H9 (cell line): ENCODE results near the gene UBE2D2. TPM values are rescaled to one million over a fixed set of nuclear protein-coding genes. Genes with fewer than 3 reads are reported as not detected.

Experiments used
- DNase-seq: peaks from one replicate; pipeline ENCODE4 v3.0.0-alpha.2; 2017
- H2AFZ ChIP-seq: one replicate; pipeline ENCODE4 v1.6.1; 2013; ENCODE audit warnings: mild to moderate bottlenecking, low read length, control low read depth, moderate library complexity
- H2AK5ac ChIP-seq: 2 replicates; pipeline ENCODE4 v1.6.1; 2013; ENCODE audit warnings: low read length, control low read depth, mixed read lengths; ENCODE audit not compliant: insufficient read length
- H2BK120ac ChIP-seq: one replicate; pipeline ENCODE4 v1.6.1; 2013; ENCODE audit warnings: low read depth, mild to moderate bottlenecking, low read length, control low read depth, inconsistent platforms; ENCODE audit not compliant: poor library complexity, severe bottlenecking
- H2BK12ac ChIP-seq: 2 replicates; pipeline ENCODE4 v1.6.1; 2013; ENCODE audit warnings: low read length, control low read depth, mixed read lengths, low read depth; ENCODE audit not compliant: insufficient read length
- H2BK15ac ChIP-seq: 2 replicates; pipeline ENCODE4 v1.6.1; 2013; ENCODE audit warnings: low read depth, low read length, control low read depth
- H2BK20ac ChIP-seq: one replicate; pipeline ENCODE4 v1.6.1; 2013; ENCODE audit warnings: low read depth, mild to moderate bottlenecking, low read length, control low read depth, inconsistent platforms; ENCODE audit not compliant: poor library complexity, severe bottlenecking
- H2BK5ac ChIP-seq: 2 replicates; pipeline ENCODE4 v1.6.1; 2013; ENCODE audit warnings: low read length, control low read depth, mixed read lengths; ENCODE audit not compliant: insufficient read length
- H3K14ac ChIP-seq: 2 replicates; pipeline ENCODE4 v1.6.1; 2013; ENCODE audit warnings: low read length, control low read depth; ENCODE audit not compliant: insufficient read depth
- H3K18ac ChIP-seq: 2 replicates; pipeline ENCODE4 v1.6.1; 2013; ENCODE audit warnings: low read depth, mild to moderate bottlenecking, mixed read lengths, low read length, control low read depth; ENCODE audit not compliant: insufficient read length
- H3K23ac ChIP-seq: 2 replicates; pipeline ENCODE4 v1.6.1; 2013; ENCODE audit warnings: low read length, control low read depth, mixed read lengths, low read depth; ENCODE audit not compliant: insufficient read length
- H3K23me2 ChIP-seq: 2 replicates; pipeline ENCODE4 v1.6.1; 2013; ENCODE audit warnings: low read depth, mild to moderate bottlenecking, mixed read lengths, low read length, control low read depth; ENCODE audit not compliant: insufficient read length, poor library complexity, severe bottlenecking
- H3K27ac ChIP-seq: 2 replicates; pipeline ENCODE4 v1.5.1; 2013; ENCODE audit warnings: low read length, control low read depth, mixed read lengths, low read depth; ENCODE audit not compliant: insufficient read length
- H3K27me3 ChIP-seq: 2 replicates; pipeline ENCODE4 v1.6.1; 2013; ENCODE audit warnings: low read length, control low read depth, inconsistent platforms; ENCODE audit not compliant: insufficient read depth
- H3K4ac ChIP-seq: 2 replicates; pipeline ENCODE4 v1.6.1; 2013; ENCODE audit warnings: low read depth, mild to moderate bottlenecking, control low read depth, inconsistent platforms, low read length, moderate library complexity
- H3K4me1 ChIP-seq: 2 replicates; pipeline ENCODE4 v1.6.1; 2013; ENCODE audit warnings: low read length, control low read depth, inconsistent platforms; ENCODE audit not compliant: insufficient read depth
- H3K4me2 ChIP-seq: 2 replicates; pipeline ENCODE4 v1.6.1; 2013; ENCODE audit warnings: low read length, control low read depth, mixed read lengths; ENCODE audit not compliant: insufficient read length, insufficient read depth
- H3K56ac ChIP-seq: 2 replicates; pipeline ENCODE4 v1.6.1; 2013; ENCODE audit warnings: low read depth, mild to moderate bottlenecking, mixed read lengths, low read length, control low read depth; ENCODE audit not compliant: insufficient read length
- H3K79me1 ChIP-seq: 2 replicates; pipeline ENCODE4 v1.6.1; 2013; ENCODE audit warnings: low read depth, mild to moderate bottlenecking, moderate library complexity, low read length, control low read depth, inconsistent platforms; ENCODE audit not compliant: insufficient read depth, poor library complexity, severe bottlenecking
- H3K79me2 ChIP-seq: 2 replicates; pipeline ENCODE4 v1.6.1; 2013; ENCODE audit warnings: low read length, control low read depth, inconsistent platforms; ENCODE audit not compliant: insufficient read depth
- H3K9ac ChIP-seq: 2 replicates; pipeline ENCODE4 v1.6.1; 2013; ENCODE audit warnings: low read length, control low read depth, mixed read lengths; ENCODE audit not compliant: insufficient read length; ENCODE audit errors: extremely low read depth
- H3K9me3 ChIP-seq: one replicate; pipeline ENCODE4 v1.6.1; 2013; ENCODE audit warnings: low read depth, low read length, inconsistent platforms; ENCODE audit not compliant: control insufficient read depth
- H3T11ph ChIP-seq: one replicate; pipeline ENCODE4 v1.6.1; 2013; ENCODE audit warnings: mild to moderate bottlenecking, low read length, control low read depth, inconsistent platforms
- H4K20me1 ChIP-seq: one replicate; pipeline ENCODE4 v1.6.1; 2013; ENCODE audit not compliant: control insufficient read depth, insufficient read length, insufficient read depth
- H4K5ac ChIP-seq: 2 replicates; pipeline ENCODE4 v1.6.1; 2013; ENCODE audit warnings: low read depth, mild to moderate bottlenecking, mixed read lengths, low read length, control low read depth; ENCODE audit not compliant: insufficient read length
- H4K8ac ChIP-seq: replicated peaks from 2 replicates; pipeline ENCODE4 v1.6.1; 2013; ENCODE audit warnings: low read length, control low read depth, mixed read lengths, low read depth; ENCODE audit not compliant: insufficient read length
- H4K91ac ChIP-seq: 2 replicates; pipeline ENCODE4 v1.6.1; 2013; ENCODE audit warnings: low read depth, mild to moderate bottlenecking, moderate library complexity, mixed read lengths, low read length, control low read depth; ENCODE audit not compliant: insufficient read length
- H3K27ac Mint-ChIP-seq, 3 experiments: 2 replicates in 2 of 3; 3 replicates in 1 of 3; pipeline ENCODE4 v1.8.0; 2020 to 2021; ENCODE audit warnings: mixed read lengths in 3 of 3, mild to moderate bottlenecking in 1 of 3, moderate library complexity in 1 of 3
- H3K27me3 Mint-ChIP-seq: 2 replicates; pipeline ENCODE4 v1.8.0; 2021; ENCODE audit warnings: low read depth, mild to moderate bottlenecking, moderate library complexity, mixed read lengths
- H3K36me3 Mint-ChIP-seq, 3 experiments: 2 replicates in 2 of 3; 3 replicates in 1 of 3; pipeline ENCODE4 v1.8.0; 2020 to 2021; ENCODE audit warnings: low read depth in 3 of 3, mixed read lengths in 3 of 3; ENCODE audit not compliant: insufficient read depth in 1 of 3
- H3K4me1 Mint-ChIP-seq, 2 experiments: 2 replicates each; pipeline ENCODE4 v1.8.0; 2020; ENCODE audit warnings: mixed read lengths in 2 of 2
- H3K4me3 Mint-ChIP-seq, 2 experiments: 2 replicates in 1 of 2; 3 replicates in 1 of 2; pipeline ENCODE4 v1.8.0; 2020 to 2021; ENCODE audit warnings: mild to moderate bottlenecking in 2 of 2, mixed read lengths in 2 of 2, moderate library complexity in 1 of 2
- H3K9me3 Mint-ChIP-seq, 2 experiments: 2 replicates in 1 of 2; 3 replicates in 1 of 2; pipeline ENCODE4 v1.8.0; 2020; ENCODE audit warnings: mild to moderate bottlenecking in 2 of 2, mixed read lengths in 2 of 2, moderate library complexity in 1 of 2
- whole genome bisulfite sequencing: extraction: QIAGEN DNeasy Blood & Tissue Kit; methylation state at CpG from one replicate; pipeline ENCODE4 v1.1.7; 2013; ENCODE audit warnings: missing lambda C conversion rate, low lambda C conversion rate, mixed read lengths; ENCODE audit not compliant: insufficient read length; ENCODE audit errors: extremely low coverage; 5-methylcytosine and 5-hydroxymethylcytosine counted together
- total RNA-seq: library from RNA; stranded (reverse); gene quantifications from 2 replicates; pipeline ENCODE4 v1.2.1, GENCODE V29; 2021
- TF ChIP-seq, protein P1 (sequence below): fragments of 200-600 bp; sonication (generic); conservative IDR thresholded peaks from 3 replicates; pipeline ENCODE4 v1.8.0; 2021; ENCODE audit warnings: antibody characterized with exemption, mild to moderate bottlenecking

UBE2D2 gene
- total RNA-seq, 1 experiment from 2014 or later: 236 TPM

GRCh38 chr5:139554264-139554663 lies 6.9 kb upstream of the UBE2D2 start:
- Histone ChIP-seq H3K79me1 (no peaks in the 10 kb centered on the region), H3K23ac (no peak overlapping the region), H3K27me3 (no peaks in the 10 kb centered on the region), H2BK120ac (no peak overlapping the region), H4K5ac (no peak overlapping the region), H2BK15ac (no peak overlapping the region), H3K9me3 (no peaks in the 10 kb centered on the region), H2BK5ac (no peak overlapping the region), H3K14ac (no peak overlapping the region), H4K91ac (no peak overlapping the region), H3K79me2 (no peaks in the 10 kb centered on the region), H3K18ac (no peak overlapping the region), H2AFZ (no peak overlapping the region), H3T11ph (no peak overlapping the region), H4K8ac (no peak overlapping the region), H3K4me1 (no peaks in the 10 kb centered on the region), H3K23me2 (no peaks in the 10 kb centered on the region), H3K56ac (no peak overlapping the region), H3K4ac (no peak overlapping the region), H3K9ac (no peak overlapping the region), H2BK12ac (no peak overlapping the region), H3K27ac (no peak overlapping the region), H2AK5ac (no peak overlapping the region), H2BK20ac (no peak overlapping the region), H3K4me2 (no peak overlapping the region), H4K20me1 (no peaks in the 10 kb centered on the region)
- Mint-ChIP-seq H3K27me3 (no peaks in the 10 kb centered on the region; the same call in 1 of the 2 replicates), H3K27ac (no peak overlapping the region), H3K4me1 (no peaks in the 10 kb centered on the region), H3K9me3 (peaks cover 9 to 10% of the 10 kb centered on the region in 2 experiments), H3K36me3 (peaks cover 0 to 7% (median 0%) of the 10 kb centered on the region in 3 experiments; a peak in 4 of 7 replicates), H3K4me3 (no peak overlapping the region)
- WGBS: no CpG with 5 or more reads among the region's 4 CpGs
- TF ChIP-seq, protein P1, sequence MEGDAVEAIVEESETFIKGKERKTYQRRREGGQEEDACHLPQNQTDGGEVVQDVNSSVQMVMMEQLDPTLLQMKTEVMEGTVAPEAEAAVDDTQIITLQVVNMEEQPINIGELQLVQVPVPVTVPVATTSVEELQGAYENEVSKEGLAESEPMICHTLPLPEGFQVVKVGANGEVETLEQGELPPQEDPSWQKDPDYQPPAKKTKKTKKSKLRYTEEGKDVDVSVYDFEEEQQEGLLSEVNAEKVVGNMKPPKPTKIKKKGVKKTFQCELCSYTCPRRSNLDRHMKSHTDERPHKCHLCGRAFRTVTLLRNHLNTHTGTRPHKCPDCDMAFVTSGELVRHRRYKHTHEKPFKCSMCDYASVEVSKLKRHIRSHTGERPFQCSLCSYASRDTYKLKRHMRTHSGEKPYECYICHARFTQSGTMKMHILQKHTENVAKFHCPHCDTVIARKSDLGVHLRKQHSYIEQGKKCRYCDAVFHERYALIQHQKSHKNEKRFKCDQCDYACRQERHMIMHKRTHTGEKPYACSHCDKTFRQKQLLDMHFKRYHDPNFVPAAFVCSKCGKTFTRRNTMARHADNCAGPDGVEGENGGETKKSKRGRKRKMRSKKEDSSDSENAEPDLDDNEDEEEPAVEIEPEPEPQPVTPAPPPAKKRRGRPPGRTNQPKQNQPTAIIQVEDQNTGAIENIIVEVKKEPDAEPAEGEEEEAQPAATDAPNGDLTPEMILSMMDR: no peak
- no peak for DNase-seq
